Effector memory CD8-positive, alpha-beta T cell (primary cell): ENCODE results near the gene MSTN.
A peak's percentile ranks its signal among the peaks of the same experiment; 100 is the strongest.

Experiments used
- ATAC-seq: fragments of 150-1000 bp; cut with Tn5 transposase; replicated peaks from 2 replicates; pipeline ENCODE4 v1.10.0; 2021; ENCODE audit warnings: mild to moderate bottlenecking, moderate library complexity
- DNase-seq, 3 experiments: peaks; one replicate each; pipeline ENCODE4 v3.0.0; 2021
- H3K27ac Mint-ChIP-seq, 2 donors: one replicate each; pipeline ENCODE4 v1.8.0; 2022; ENCODE audit warnings: mild to moderate bottlenecking in 2 of 2, mixed read lengths in 2 of 2, moderate library complexity in 2 of 2
- H3K27me3 Mint-ChIP-seq, 2 donors: one replicate each; pipeline ENCODE4 v1.8.0; 2022; ENCODE audit warnings: mixed read lengths in 2 of 2
- H3K36me3 Mint-ChIP-seq: one replicate; pipeline ENCODE4 v1.8.0; 2022; ENCODE audit warnings: mild to moderate bottlenecking, moderate library complexity, mixed read lengths; ENCODE audit not compliant: insufficient read depth
- H3K4me1 Mint-ChIP-seq, 2 donors: one replicate each; pipeline ENCODE4 v1.8.0; 2022; ENCODE audit warnings: low read depth in 2 of 2, mixed read lengths in 2 of 2
- H3K4me3 Mint-ChIP-seq, 2 donors: one replicate each; pipeline ENCODE4 v1.8.0; 2022; ENCODE audit warnings: mild to moderate bottlenecking in 2 of 2, mixed read lengths in 2 of 2, moderate library complexity in 2 of 2
- H3K9me3 Mint-ChIP-seq, 2 donors: one replicate each; pipeline ENCODE4 v1.8.0; 2022; ENCODE audit warnings: mixed read lengths in 2 of 2

Gene MSTN

DNA sequence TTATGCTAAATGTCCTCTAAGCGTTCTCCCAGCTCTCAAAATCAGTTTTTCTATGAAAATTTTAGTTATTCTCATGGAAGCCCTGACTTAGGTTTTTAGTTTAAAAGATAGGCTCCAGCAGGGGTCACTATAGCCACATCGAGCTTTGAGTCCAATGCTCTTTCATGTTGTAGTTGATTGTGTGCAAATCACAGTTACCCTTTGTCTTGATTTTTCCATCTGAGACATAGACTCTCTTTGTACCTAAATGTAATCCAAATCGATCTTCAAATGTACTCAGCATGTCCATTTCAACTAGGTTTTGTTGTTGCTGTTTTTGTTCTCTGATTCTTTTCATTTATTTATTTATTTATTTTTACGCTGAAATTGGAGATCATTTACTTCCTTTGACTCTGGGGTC is 26.4 kb upstream of the MSTN start:
- Mint-ChIP-seq H3K4me1 (no peaks in the 10 kb centered on the region), H3K27ac (no peak overlapping the region), H3K36me3 (no peaks in the 10 kb centered on the region), H3K4me3 (no peak overlapping the region), H3K27me3 (no peaks in the 10 kb centered on the region), H3K9me3 (no peaks in the 10 kb centered on the region)
- ATAC-seq (peak; percentile 54), DNase-seq (peak; percentile 29 to 37 (median 35))

- ATAC-seq: no peak
- no peaks in the 10 kb centered on the region for H3K36me3 Mint-ChIP-seq
- no peaks in the 10 kb centered on the region for H3K4me1 Mint-ChIP-seq
- H3K4me3 Mint-ChIP-seq: no peak overlapping the region
- no peaks in the 10 kb centered on the region for H3K9me3 Mint-ChIP-seq
- no peak for DNase-seq
- H3K27ac Mint-ChIP-seq: no peak overlapping the region
- H3K27me3 Mint-ChIP-seq: peaks cover 23 to 28% of the 10 kb centered on the region in 2 donors
Observed at GRCh38 chr2:190084704-190085103, 22.2 kb upstream of the MSTN start.

- Mint-ChIP-seq H3K4me3 (no peak overlapping the region), H3K27me3 (peaks cover 41 to 51% of the 10 kb centered on the region in 2 donors), H3K9me3 (no peaks in the 10 kb centered on the region), H3K36me3 (no peaks in the 10 kb centered on the region), H3K4me1 (no peaks in the 10 kb centered on the region), H3K27ac (no peak overlapping the region)
- no peak for ATAC-seq
- DNase-seq: no peak
Observed at GRCh38 chr2:190082118-190082517, 19.6 kb upstream of the MSTN start.

DNA sequence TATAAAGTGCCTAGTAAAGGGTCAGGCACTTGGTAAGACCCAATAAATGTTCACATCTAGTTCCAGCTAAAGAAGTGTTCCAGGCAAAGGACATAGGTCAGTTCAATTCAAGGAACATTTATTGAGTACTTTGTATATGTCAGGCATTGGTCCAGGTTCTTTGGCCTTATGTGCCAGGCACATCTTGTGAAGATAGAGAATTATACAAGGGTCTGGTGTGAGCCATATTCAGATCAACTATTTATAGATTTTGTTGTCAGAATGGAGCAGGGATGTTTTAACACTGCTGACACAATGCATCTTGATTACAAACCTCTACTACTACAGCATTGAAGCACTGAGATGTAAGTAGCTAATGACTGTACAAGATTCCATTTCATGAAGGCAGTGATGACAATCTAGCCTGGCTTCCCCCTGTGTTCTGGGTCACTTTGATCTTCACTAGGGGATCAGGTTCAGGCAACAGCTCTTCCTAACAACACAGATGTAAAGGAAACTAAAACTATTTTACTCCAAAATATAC is 18.1 kb upstream of the MSTN start:
- no peaks in the 10 kb centered on the region for H3K9me3 Mint-ChIP-seq
- H3K4me3 Mint-ChIP-seq: no peak overlapping the region
- H3K27me3 Mint-ChIP-seq: peaks cover 41 to 51% of the 10 kb centered on the region in 2 donors

DNA sequence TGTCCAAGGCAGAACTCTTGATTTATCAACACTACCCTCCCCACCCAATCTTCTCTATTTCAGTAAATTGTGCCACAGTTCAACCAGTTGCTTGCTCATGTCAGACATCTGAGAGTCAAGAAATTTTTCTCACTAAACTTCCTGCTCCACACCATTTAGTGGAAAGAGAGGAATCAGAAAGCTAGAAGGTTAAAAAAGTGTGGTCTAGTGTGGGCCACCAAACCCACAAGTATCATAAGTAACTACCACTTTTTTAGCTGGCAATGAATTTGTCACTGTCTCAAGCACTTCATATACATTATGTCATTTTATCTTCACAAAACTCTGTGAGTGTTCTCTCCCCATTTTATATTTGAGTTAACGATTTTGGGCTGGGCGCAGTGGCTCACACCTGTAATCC is 16.6 kb upstream of the MSTN start:
- H3K27me3 Mint-ChIP-seq: peaks cover 41 to 51% of the 10 kb centered on the region in 2 donors
- ATAC-seq (no peak), DNase-seq (no peak)
- no peak overlapping the region for H3K27ac Mint-ChIP-seq
- no peaks in the 10 kb centered on the region for H3K4me1 Mint-ChIP-seq
- no peaks in the 10 kb centered on the region for H3K9me3 Mint-ChIP-seq
- no peaks in the 10 kb centered on the region for H3K36me3 Mint-ChIP-seq
- H3K4me3 Mint-ChIP-seq: no peak overlapping the region

More for the DNA sequence above, 18.1 kb upstream of the MSTN start:
- ATAC-seq: no peak
- Mint-ChIP-seq H3K4me1 (no peaks in the 10 kb centered on the region), H3K27ac (no peak overlapping the region), H3K36me3 (no peaks in the 10 kb centered on the region)
- no peak for DNase-seq

DNA sequence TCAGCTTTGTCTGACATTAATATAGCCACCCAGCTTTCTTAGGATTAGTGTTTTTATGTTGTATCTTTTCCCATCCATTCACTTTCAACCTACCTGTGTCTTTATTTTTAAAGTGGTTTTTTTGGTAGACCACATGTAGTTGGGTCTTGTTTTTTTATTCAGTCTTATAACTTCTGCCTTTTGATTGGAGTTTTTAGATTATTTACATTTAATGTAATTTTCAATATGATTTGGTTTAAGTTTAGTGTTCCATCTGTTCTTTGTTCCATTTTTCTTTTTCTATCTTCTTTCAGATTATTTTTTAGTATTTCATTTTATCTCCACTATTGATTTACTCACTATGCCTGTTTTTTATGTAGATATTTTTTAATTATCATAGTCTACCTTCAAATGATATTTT is 13.1 kb upstream of the MSTN start:
- peaks cover 26 to 32% of the 10 kb centered on the region in 2 donors for H3K27me3 Mint-ChIP-seq
- no peaks in the 10 kb centered on the region for H3K36me3 Mint-ChIP-seq
- no peaks in the 10 kb centered on the region for H3K4me1 Mint-ChIP-seq
- no peak overlapping the region for H3K27ac Mint-ChIP-seq
- ATAC-seq: no peak
- no peaks in the 10 kb centered on the region for H3K9me3 Mint-ChIP-seq
- no peak for DNase-seq
- H3K4me3 Mint-ChIP-seq: no peak overlapping the region

DNA sequence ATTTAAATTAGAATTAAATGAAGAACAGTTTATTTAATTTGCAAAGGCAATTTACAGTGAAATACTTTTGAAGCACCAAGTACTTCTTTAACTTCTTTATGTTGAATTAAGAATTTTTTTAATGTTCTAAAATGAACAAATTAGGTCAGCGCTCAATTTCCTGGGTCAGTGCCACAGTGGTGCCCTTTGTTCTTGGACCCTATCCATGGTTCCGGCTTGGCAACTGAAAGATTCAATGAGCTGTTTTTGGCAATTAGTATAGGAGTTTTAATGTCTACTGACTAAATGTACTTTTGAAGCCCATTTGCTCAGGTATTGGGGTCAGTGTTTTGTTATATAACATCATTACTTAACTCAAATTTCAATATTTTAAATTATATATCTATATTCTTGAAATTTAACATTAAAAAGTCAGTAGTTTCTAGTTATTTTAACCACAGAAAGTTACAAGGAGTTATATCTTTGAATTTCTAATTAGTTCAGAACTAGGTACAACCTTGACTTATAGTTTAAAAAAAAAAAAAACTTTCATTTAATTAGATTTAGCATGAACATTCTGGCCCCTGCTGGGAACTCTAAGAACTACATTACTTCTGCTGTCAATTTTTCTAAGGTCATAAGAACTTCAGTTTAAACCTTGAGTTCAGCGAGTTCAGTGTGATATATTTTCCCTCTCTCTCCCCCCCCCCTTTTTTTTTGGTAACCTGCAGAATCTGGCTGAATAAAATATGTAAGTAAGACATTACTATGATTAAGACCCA is 7.6 kb upstream of the MSTN start:
- H3K36me3 Mint-ChIP-seq: no peaks in the 10 kb centered on the region
- H3K4me3 Mint-ChIP-seq: no peak overlapping the region
- H3K27me3 Mint-ChIP-seq: peaks cover 0 to 5% of the 10 kb centered on the region in 2 donors
- no peaks in the 10 kb centered on the region for H3K9me3 Mint-ChIP-seq
- peak; percentile 9 to 24 (median 14) for DNase-seq
- H3K27ac Mint-ChIP-seq: no peak overlapping the region
- H3K4me1 Mint-ChIP-seq: no peaks in the 10 kb centered on the region
- peak; percentile 27 for ATAC-seq

- ATAC-seq: no peak
- Mint-ChIP-seq H3K4me3 (no peak overlapping the region), H3K36me3 (no peaks in the 10 kb centered on the region), H3K27ac (no peak overlapping the region), H3K9me3 (no peaks in the 10 kb centered on the region), H3K27me3 (peaks cover 0 to 5% of the 10 kb centered on the region in 2 donors), H3K4me1 (no peaks in the 10 kb centered on the region)
- DNase-seq: no peak
Observed at GRCh38 chr2:190068764-190069163, 6.2 kb upstream of the MSTN start.

DNA sequence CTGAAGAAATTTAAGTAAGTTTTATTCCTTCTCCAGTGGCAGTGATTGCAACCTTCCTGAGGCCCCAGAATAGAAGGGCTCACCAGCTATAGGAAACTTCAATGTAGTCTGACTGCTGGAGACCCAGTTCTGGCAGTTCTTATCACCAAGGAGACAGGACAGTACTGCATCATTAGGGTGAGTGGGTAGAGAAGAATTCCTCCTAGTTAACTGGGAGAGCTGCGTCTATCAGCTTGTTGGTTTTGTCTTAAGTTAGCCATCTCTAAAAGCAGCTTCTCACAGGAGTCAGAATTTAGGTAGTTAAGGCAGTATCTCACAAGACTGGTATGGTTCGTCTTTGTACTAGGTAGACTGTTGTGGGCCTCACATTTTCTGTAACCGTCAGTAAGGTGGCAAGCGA is 3.3 kb upstream of the MSTN start:
- no peak for DNase-seq
- Mint-ChIP-seq H3K4me1 (no peaks in the 10 kb centered on the region), H3K27me3 (peaks cover 0 to 5% of the 10 kb centered on the region in 2 donors), H3K27ac (no peak overlapping the region), H3K4me3 (no peak overlapping the region), H3K9me3 (no peaks in the 10 kb centered on the region), H3K36me3 (no peaks in the 10 kb centered on the region)
- no peak for ATAC-seq

DNA sequence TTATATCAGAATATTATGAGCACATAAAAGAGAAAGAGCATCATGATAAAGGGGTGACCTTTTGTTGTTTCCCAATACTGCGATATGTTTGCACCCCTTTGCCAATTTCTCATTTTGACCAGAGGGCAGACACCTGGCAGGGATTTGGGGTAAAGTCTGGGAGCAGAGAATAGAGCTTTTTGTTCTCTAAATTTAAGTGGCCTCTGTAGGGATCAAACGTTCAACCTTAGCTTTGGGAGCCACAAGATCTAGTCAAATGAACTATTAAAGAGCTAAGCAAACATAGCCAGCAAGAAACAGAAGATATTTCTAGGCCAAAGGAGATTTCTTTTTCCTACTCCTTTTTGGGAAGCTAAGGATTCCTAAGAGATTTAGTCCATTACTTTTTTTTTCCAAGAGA is 1.1 kb upstream of the MSTN start:
- Mint-ChIP-seq H3K9me3 (no peaks in the 10 kb centered on the region), H3K4me3 (no peak overlapping the region), H3K4me1 (no peaks in the 10 kb centered on the region), H3K27me3 (peaks cover 0 to 5% of the 10 kb centered on the region in 2 donors), H3K27ac (no peak overlapping the region), H3K36me3 (no peaks in the 10 kb centered on the region)
- DNase-seq (no peak), ATAC-seq (no peak)

DNA sequence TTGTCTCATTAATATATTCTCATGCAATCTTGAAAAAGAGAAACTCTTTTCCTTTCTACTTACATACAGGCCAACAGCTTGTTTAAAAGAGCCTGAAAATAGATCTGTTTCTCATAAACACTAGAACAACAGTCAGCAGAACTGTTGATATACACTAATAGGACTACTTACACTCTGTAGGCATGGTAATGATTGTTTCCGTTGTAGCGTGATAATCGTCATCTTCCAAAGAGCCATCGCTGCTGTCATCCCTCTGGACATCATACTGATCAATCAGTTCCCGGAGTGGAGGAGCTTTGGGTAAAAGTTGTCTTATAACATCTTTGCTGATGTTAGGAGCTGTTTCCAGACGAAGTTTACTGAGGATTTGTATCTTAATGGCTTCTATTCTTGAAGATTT is 476 bp downstream of the MSTN start:
- H3K36me3 Mint-ChIP-seq: no peaks in the 10 kb centered on the region
- no peak for DNase-seq
- no peak overlapping the region for H3K27ac Mint-ChIP-seq
- no peaks in the 10 kb centered on the region for H3K9me3 Mint-ChIP-seq
- H3K4me3 Mint-ChIP-seq: no peak overlapping the region
- H3K27me3 Mint-ChIP-seq: no peaks in the 10 kb centered on the region
- no peak for ATAC-seq
- no peaks in the 10 kb centered on the region for H3K4me1 Mint-ChIP-seq

GRCh38 chr2:190060626-190061025 is 1.9 kb downstream of the MSTN start:
- H3K27me3 Mint-ChIP-seq: no peaks in the 10 kb centered on the region
- H3K9me3 Mint-ChIP-seq: no peaks in the 10 kb centered on the region
- H3K27ac Mint-ChIP-seq: no peak overlapping the region
- ATAC-seq (no peak), DNase-seq (no peak)
- no peaks in the 10 kb centered on the region for H3K4me1 Mint-ChIP-seq
- no peak overlapping the region for H3K4me3 Mint-ChIP-seq
- H3K36me3 Mint-ChIP-seq: no peaks in the 10 kb centered on the region

DNA sequence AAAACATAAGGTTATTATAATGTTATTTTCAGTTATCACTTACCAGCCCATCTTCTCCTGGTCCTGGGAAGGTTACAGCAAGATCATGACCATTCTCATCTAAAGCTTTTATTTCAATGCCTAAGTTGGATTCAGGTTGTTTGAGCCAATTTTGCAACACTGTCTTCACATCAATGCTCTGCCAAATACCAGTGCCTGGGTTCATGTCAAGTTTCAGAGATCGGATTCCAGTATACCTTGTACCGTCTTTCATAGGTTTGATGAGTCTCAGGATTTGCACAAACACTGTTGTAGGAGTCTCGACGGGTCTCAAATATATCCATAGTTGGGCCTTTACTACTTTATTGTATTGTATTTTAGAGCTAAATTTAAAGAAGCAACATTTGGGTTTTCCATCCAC is 2.5 kb downstream of the MSTN start:
- Mint-ChIP-seq H3K9me3 (no peaks in the 10 kb centered on the region), H3K27me3 (no peaks in the 10 kb centered on the region), H3K4me1 (no peaks in the 10 kb centered on the region), H3K4me3 (no peak overlapping the region), H3K27ac (no peak overlapping the region), H3K36me3 (no peaks in the 10 kb centered on the region)
- no peak for ATAC-seq
- DNase-seq: no peak

- Mint-ChIP-seq H3K4me1 (no peaks in the 10 kb centered on the region), H3K9me3 (no peaks in the 10 kb centered on the region), H3K36me3 (no peaks in the 10 kb centered on the region), H3K4me3 (no peak overlapping the region), H3K27ac (no peak overlapping the region), H3K27me3 (peaks cover 0 to 5% of the 10 kb centered on the region in 2 donors)
- DNase-seq (no peak), ATAC-seq (no peak)
Observed at GRCh38 chr2:190053426-190053825, 9.1 kb downstream of the MSTN start.
